HEK293 (cell line): ENCODE measurements around the gene SLC36A1.

Experiments used
- BCL11A ChIP-seq: fragments of 450-650 bp; formaldehyde crosslinking; IDR thresholded peaks from 2 replicates; pipeline ENCODE4 v1.5.1; 2016; ENCODE audit warnings: low read depth, missing biosample characterization, missing genetic modification characterization
- KLF16 ChIP-seq: fragments of 450-650 bp; formaldehyde crosslinking; IDR thresholded peaks from 2 replicates; pipeline ENCODE4 v1.5.1; 2017; ENCODE audit warnings: missing biosample characterization, missing genetic modification characterization
- PATZ1 ChIP-seq: fragments of 450-650 bp; formaldehyde crosslinking; IDR thresholded peaks from 2 replicates; pipeline ENCODE4 v1.5.1; 2016; ENCODE audit warnings: missing biosample characterization, missing genetic modification characterization
- SALL2 ChIP-seq: fragments of 450-650 bp; formaldehyde crosslinking; IDR thresholded peaks from 2 replicates; pipeline ENCODE4 v1.5.0; 2017; ENCODE audit warnings: missing biosample characterization, mild to moderate bottlenecking, missing genetic modification characterization, borderline replicate concordance
- ZNF335 ChIP-seq: fragments of 450-650 bp; formaldehyde crosslinking; conservative IDR thresholded peaks from 2 replicates; pipeline ENCODE4 v1.5.1; 2016; ENCODE audit warnings: missing biosample characterization, missing genetic modification characterization
- ZNF677 ChIP-seq: fragments of 450-650 bp; IDR thresholded peaks from 2 replicates; pipeline ENCODE4 v1.5.0; 2018; ENCODE audit warnings: missing biosample characterization, mild to moderate bottlenecking, missing genetic modification characterization, moderate library complexity
- ZNF704 ChIP-seq: fragments of 450-650 bp; formaldehyde crosslinking; IDR thresholded peaks from 2 replicates; pipeline ENCODE4 v1.5.1; 2016; ENCODE audit warnings: missing biosample characterization, missing genetic modification characterization
- TF ChIP-seq, protein P1 (sequence below): fragments of 450-650 bp; formaldehyde crosslinking; IDR thresholded peaks from 2 replicates; pipeline ENCODE4 v1.5.1; 2016; ENCODE audit warnings: missing biosample characterization, missing genetic modification characterization

DNA sequence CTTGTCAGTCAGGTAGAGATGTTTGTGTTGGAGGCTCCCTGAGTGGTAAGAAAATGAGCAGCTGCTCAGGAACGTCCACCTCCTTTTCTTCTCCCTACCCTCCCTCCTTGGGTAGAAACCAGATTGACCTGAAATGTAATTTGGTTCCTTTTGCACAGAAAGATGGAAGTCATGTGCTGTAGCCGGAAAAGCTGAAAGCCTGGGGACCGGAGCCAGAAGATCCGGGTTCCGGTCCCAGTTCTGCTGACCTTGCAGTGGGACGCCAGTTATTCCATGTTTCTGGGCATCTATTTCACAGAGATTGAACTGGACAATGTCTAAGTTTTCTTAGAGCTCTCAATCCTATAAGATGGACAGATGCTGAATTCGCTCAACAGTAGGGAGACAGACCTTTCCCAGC is 40.1 kb downstream of the SLC36A1 start:
- TF ChIP-seq, protein P1, sequence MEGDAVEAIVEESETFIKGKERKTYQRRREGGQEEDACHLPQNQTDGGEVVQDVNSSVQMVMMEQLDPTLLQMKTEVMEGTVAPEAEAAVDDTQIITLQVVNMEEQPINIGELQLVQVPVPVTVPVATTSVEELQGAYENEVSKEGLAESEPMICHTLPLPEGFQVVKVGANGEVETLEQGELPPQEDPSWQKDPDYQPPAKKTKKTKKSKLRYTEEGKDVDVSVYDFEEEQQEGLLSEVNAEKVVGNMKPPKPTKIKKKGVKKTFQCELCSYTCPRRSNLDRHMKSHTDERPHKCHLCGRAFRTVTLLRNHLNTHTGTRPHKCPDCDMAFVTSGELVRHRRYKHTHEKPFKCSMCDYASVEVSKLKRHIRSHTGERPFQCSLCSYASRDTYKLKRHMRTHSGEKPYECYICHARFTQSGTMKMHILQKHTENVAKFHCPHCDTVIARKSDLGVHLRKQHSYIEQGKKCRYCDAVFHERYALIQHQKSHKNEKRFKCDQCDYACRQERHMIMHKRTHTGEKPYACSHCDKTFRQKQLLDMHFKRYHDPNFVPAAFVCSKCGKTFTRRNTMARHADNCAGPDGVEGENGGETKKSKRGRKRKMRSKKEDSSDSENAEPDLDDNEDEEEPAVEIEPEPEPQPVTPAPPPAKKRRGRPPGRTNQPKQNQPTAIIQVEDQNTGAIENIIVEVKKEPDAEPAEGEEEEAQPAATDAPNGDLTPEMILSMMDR (tag by site-specific recombination), result no peak
- TF ChIP-seq ZNF677 (tag by site-specific recombination) (no peak), ZNF704 (tag by site-specific recombination) (no peak), PATZ1 (tag by site-specific recombination) (no peak), SALL2 (tag by site-specific recombination) (no peak), BCL11A (tag by site-specific recombination) (no peak), KLF16 (tag by site-specific recombination) (no peak), ZNF335 (tag by site-specific recombination) (no peak)
